HS-5 (cell line): Measurements from ENCODE around the gene ARHGAP40.
A peak's percentile ranks its signal among the peaks of the same experiment; 100 is the strongest.

ENCODE experiments used
- DNase-seq: peaks from one replicate; pipeline ENCODE4 v3.0.0-alpha.2; 2012; ENCODE audit warnings: low read depth

Gene ARHGAP40

GRCh38 chr20:38617830-38618196 lies 16.2 kb downstream of the ARHGAP40 start:
- no peak for DNase-seq

GRCh38 chr20:38620441-38620840 lies 18.8 kb downstream of the ARHGAP40 start:
- DNase-seq, result no peak

- DNase-seq, result no peak
Observed at GRCh38 chr20:38623061-38623460, 21.5 kb downstream of the ARHGAP40 start.

GRCh38 chr20:38624084-38624483 lies 22.5 kb downstream of the ARHGAP40 start:
- no peak for DNase-seq

GRCh38 chr20:38625896-38626295 lies 24.3 kb downstream of the ARHGAP40 start:
- no peak for DNase-seq

GRCh38 chr20:38626921-38627659 lies 25.5 kb downstream of the ARHGAP40 start:
- no peak for DNase-seq

- no peak for DNase-seq
Observed at GRCh38 chr20:38628580-38629470, 27.2 kb downstream of the ARHGAP40 start.

GRCh38 chr20:38629979-38630378 lies 28.4 kb downstream of the ARHGAP40 start:
- no peak for DNase-seq

GRCh38 chr20:38630727-38631126 lies 29.1 kb downstream of the ARHGAP40 start:
- no peak for DNase-seq

GRCh38 chr20:38631155-38632022 lies 29.8 kb downstream of the ARHGAP40 start:
- no peak for DNase-seq

GRCh38 chr20:38633577-38634093 lies 32.0 kb downstream of the ARHGAP40 start:
- no peak for DNase-seq

- no peak for DNase-seq
Observed at GRCh38 chr20:38635721-38636288, 34.2 kb downstream of the ARHGAP40 start.

GRCh38 chr20:38640521-38640920 lies 38.9 kb downstream of the ARHGAP40 start:
- no peak for DNase-seq

GRCh38 chr20:38642498-38642897 lies 40.9 kb downstream of the ARHGAP40 start:
- DNase-seq, result no peak

GRCh38 chr20:38644588-38645260 lies 43.1 kb downstream of the ARHGAP40 start:
- DNase-seq, result no peak

GRCh38 chr20:38645351-38645750 lies 43.7 kb downstream of the ARHGAP40 start:
- no peak for DNase-seq

GRCh38 chr20:38645980-38646858 lies 44.6 kb downstream of the ARHGAP40 start:
- DNase-seq, result peak; percentile 11

GRCh38 chr20:38649275-38649891 lies 47.8 kb downstream of the ARHGAP40 start:
- no peak for DNase-seq

- DNase-seq, result no peak
Observed at GRCh38 chr20:38650010-38650409, 48.4 kb downstream of the ARHGAP40 start.

- no peak for DNase-seq
Observed at GRCh38 chr20:38651154-38651553, 49.5 kb downstream of the ARHGAP40 start.
